ENCODE measurements around the gene ILK.

ILK gene

DNA sequence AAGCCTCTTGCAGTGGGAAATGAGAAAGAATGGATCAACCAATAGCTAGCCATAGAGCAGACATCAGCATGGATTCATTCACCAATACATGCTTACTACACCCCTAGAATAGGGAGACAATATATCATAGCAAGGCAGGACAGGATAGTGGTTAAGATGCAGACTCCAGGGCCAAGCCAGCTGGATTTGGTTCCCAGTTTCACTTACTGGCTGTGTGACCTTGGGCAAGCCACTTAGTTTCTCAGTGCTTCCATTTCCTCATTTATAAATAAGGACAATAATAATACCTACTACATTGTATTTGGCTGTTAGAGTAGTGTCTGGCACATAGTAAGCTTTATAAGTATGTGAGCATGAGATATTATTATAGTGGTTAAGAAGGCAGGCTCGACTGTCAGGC lies 44.9 kb downstream of the ILK start:
- Histone ChIP-seq H3K27me3 (ENCODE audit: insufficient read depth, low read length) (no peaks in the 10 kb centered on the region), H3K9me3 (ENCODE audit: low read length) (no peaks in the 10 kb centered on the region), H2AFZ (ENCODE audit: low read depth, low read length) (no peak overlapping the region), H3K4me1 (ENCODE audit: insufficient read depth, low read length) (peaks cover 6% of the 10 kb centered on the region), H3K36me3 (ENCODE audit: insufficient read depth, low read length) (peaks cover 40% of the 10 kb centered on the region), H3K4me3 (ENCODE audit: low read length) (no peak overlapping the region)

DNA sequence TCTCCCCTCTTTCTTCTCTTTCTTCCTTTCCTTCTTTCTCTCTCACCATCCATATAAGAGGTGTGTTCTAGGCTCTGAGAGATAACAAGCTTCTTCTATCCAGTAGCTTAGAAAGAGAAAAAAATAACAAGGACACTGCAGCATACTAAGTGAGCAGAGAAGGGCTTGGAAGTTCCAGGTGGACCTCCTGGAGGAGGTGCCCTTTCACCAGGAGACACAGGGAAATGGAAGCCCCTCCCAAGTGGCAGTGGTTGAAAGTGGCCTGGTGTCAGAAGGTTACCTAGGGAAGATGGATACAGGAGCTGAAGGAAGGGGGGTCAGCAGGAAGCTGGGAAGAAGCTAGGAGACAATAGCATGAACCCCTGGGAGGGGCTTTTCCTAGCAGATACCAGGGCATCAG lies 46.5 kb downstream of the ILK start:
- Histone ChIP-seq H3K4me3 (ENCODE audit: low read length) (no peak overlapping the region), H3K9me3 (ENCODE audit: low read length) (no peaks in the 10 kb centered on the region), H3K36me3 (ENCODE audit: insufficient read depth, low read length) (peaks cover 37% of the 10 kb centered on the region), H3K27me3 (ENCODE audit: insufficient read depth, low read length) (no peaks in the 10 kb centered on the region), H3K4me1 (ENCODE audit: insufficient read depth, low read length) (peaks cover 20% of the 10 kb centered on the region), H2AFZ (ENCODE audit: low read depth, low read length) (no peak overlapping the region)

DNA sequence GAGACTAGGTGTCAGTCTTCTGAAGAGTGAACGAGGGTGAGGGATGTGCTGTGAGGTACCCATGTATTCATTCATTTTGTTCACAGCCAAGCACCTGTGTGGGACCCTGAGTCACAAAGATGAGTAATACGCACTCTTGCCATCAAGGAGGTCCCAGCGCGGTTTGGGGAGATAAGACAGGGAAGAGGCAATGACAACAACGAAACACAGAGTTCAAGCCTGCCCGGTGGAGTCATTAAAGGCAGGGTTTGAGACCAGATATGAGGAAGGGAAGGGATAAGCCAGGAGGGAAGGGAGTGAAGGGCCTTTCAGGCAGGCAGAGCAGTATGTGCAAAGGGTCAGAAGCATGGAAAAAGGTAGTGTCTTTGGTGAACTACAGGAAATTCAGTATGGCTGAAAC lies 47.4 kb downstream of the ILK start:
- peaks cover 32% of the 10 kb centered on the region for H3K36me3 ChIP-seq (ENCODE audit: insufficient read depth, low read length)
- H3K27me3 ChIP-seq (ENCODE audit: insufficient read depth, low read length), result no peaks in the 10 kb centered on the region
- no peak overlapping the region for H3K4me3 ChIP-seq (ENCODE audit: low read length)
- H2AFZ ChIP-seq (ENCODE audit: low read depth, low read length), result no peak overlapping the region
- H3K9me3 ChIP-seq (ENCODE audit: low read length), result no peaks in the 10 kb centered on the region
- peaks cover 21% of the 10 kb centered on the region for H3K4me1 ChIP-seq (ENCODE audit: insufficient read depth, low read length)

DNA sequence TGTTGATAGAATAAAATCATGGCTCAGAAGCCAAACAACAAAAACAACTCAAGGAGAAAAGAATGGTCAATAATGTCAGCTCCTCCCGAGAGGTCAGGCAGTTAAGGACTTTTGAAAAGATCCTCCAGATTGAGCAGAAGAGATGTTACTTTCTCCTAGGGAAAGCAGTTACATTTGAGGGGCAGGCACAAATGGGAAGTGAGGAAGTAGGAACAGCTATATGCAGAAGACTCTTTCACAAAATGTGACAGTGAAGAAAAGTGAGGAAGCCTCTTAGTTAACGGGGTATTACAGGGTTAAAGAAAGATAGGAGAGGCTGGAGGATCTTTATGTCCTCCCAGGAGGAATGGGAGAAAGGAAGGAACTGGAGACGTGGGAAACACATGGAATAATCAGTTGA lies 48.6 kb downstream of the ILK start:
- H3K36me3 ChIP-seq (ENCODE audit: insufficient read depth, low read length), result peaks cover 32% of the 10 kb centered on the region
- H3K27me3 ChIP-seq (ENCODE audit: insufficient read depth, low read length), result no peaks in the 10 kb centered on the region

DNA sequence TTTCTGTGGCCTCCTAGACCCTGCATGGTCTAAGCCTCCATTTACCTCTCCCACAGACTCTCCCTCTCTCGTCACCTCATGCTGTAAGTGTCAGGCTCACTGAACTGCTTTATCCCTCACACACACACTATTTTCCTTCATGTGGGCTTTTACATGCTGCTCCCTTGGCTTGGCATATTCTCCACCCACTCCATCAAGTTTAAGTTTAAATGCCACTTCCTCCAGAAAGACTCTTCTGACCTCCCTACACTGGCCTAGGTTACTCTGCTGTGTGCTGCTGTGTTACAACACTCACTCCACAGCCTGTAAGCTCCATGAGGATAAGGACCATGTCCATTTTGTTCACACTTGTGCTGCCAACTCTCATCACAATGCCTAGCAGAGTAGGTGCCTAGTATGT lies 49.5 kb downstream of the ILK start:
- no peak overlapping the region for H3K4me3 ChIP-seq (ENCODE audit: low read length)
- no peaks in the 10 kb centered on the region for H3K27me3 ChIP-seq (ENCODE audit: insufficient read depth, low read length)
- H2AFZ ChIP-seq (ENCODE audit: low read depth, low read length), result no peak overlapping the region
- no peaks in the 10 kb centered on the region for H3K9me3 ChIP-seq (ENCODE audit: low read length)
- H3K36me3 ChIP-seq (ENCODE audit: insufficient read depth, low read length), result peaks cover 31% of the 10 kb centered on the region
- peaks cover 27% of the 10 kb centered on the region for H3K4me1 ChIP-seq (ENCODE audit: insufficient read depth, low read length)

More for the DNA sequence above, 48.6 kb downstream of the ILK start:
- Histone ChIP-seq H3K9me3 (ENCODE audit: low read length) (no peaks in the 10 kb centered on the region), H3K4me1 (ENCODE audit: insufficient read depth, low read length) (peaks cover 27% of the 10 kb centered on the region), H3K4me3 (ENCODE audit: low read length) (no peak overlapping the region), H2AFZ (ENCODE audit: low read depth, low read length) (no peak overlapping the region)

DNA sequence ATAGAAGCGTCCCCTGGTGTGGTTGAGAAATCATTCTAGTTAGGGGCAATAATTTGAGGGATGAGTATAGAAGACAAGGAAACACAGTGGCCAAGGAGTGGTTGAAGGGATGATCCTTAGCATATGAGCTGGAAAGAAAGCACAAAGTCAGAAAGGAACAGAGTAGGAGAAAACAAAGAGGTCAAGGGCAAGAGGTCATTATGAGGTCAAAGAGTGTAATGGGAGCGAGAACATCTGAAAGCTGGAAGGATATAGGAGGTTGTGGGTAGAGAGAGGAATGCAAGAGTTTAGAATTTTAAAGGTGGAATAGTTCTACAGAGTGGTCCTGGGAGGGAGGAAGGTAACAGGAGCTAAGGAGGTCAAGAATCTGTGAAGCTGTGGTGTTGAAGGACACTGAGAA lies 50.1 kb downstream of the ILK start:
- H3K27me3 ChIP-seq (ENCODE audit: insufficient read depth, low read length), result no peaks in the 10 kb centered on the region
- H3K4me3 ChIP-seq (ENCODE audit: low read length), result no peak overlapping the region

DNA sequence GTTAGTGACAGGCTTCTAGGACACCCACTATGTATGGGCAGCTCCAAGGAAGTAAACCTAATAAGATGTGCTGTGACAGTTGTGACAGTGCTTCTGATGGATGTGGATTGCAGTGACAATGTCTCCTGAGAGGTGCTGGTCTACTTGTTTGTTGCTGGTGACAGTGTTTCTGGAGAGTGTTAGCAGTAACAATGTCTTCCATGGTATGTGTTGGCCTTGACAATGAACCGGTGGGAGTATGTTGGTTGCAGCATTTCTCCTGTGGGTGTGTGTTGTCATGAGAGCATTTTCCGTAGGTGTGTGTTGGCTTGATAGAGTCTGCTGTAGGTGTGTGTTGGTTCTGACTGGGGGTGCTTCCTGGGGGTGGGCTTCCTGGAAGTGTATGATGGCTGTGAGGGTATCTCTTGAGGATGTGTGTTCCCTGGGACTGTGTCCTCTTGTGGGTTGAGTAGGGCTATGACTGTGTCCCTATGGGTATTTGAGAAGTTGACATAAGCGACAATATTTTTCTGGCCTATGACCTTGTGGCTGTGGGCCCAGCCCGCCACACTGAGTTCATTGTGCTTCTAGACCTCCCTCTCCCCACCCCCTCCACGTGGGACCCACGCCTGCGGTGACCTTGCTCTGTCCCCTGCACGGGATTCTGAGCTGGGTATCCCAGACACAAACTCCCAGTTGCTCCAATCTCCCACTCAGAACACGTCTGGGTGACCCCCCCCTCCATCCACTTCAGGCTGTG lies 50.9 kb downstream of the ILK start:
- H2AFZ ChIP-seq (ENCODE audit: low read depth, low read length), result no peak overlapping the region
- peak overlapping the region; percentile 69 for H3K4me3 ChIP-seq (ENCODE audit: low read length)
- H3K4me1 ChIP-seq (ENCODE audit: insufficient read depth, low read length), result peaks cover 27% of the 10 kb centered on the region
- H3K36me3 ChIP-seq (ENCODE audit: insufficient read depth, low read length), result peaks cover 19% of the 10 kb centered on the region
- no peaks in the 10 kb centered on the region for H3K9me3 ChIP-seq (ENCODE audit: low read length)
- H3K27me3 ChIP-seq (ENCODE audit: insufficient read depth, low read length), result no peaks in the 10 kb centered on the region

More for the DNA sequence above, 50.1 kb downstream of the ILK start:
- H3K4me1 ChIP-seq (ENCODE audit: insufficient read depth, low read length), result peaks cover 27% of the 10 kb centered on the region
- H2AFZ ChIP-seq (ENCODE audit: low read depth, low read length), result no peak overlapping the region
- H3K9me3 ChIP-seq (ENCODE audit: low read length), result no peaks in the 10 kb centered on the region
- H3K36me3 ChIP-seq (ENCODE audit: insufficient read depth, low read length), result peaks cover 26% of the 10 kb centered on the region

DNA sequence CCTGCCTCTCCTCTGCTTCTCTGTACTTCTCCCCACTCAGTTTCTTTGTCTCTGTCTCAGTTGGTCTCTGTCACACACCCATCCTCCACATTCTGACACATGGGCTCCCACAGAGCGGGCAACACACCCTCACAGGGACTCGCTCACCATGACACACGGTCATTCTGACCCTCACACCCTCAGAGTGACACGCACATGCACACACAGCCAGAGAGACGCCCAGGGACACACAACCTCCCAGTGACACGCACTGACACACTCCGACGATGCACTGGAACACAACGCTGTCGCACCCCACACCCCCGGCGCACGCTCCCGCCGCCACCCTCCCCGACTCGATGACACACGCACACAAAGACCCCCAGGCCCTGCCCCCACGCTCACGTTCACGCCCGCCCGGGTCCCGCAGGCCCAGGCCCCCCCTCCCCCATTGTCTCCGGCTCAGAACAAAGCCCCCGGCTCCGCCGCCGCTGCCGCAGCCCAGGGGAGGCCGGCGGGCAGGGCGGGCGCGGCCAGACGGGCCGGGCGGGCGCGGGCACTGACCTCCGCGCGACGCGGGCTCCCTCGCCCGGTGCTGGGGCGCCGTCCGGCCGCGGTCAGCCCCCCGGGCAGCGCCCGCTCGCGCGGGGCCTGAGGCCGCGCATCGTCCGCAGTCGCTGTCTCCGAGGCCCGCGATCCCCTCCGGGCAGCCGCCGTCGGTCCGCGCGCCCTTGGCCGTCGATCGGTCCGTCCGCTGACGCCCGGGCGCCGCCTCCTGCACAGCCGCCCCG lies 51.6 kb downstream of the ILK start:
- Histone ChIP-seq H2AFZ (ENCODE audit: low read depth, low read length) (no peak overlapping the region), H3K4me1 (ENCODE audit: insufficient read depth, low read length) (peaks cover 27% of the 10 kb centered on the region), H3K36me3 (ENCODE audit: insufficient read depth, low read length) (peaks cover 15% of the 10 kb centered on the region), H3K9me3 (ENCODE audit: low read length) (no peaks in the 10 kb centered on the region), H3K27me3 (ENCODE audit: insufficient read depth, low read length) (no peaks in the 10 kb centered on the region), H3K4me3 (ENCODE audit: low read length) (peak overlapping the region; percentile 69)

DNA sequence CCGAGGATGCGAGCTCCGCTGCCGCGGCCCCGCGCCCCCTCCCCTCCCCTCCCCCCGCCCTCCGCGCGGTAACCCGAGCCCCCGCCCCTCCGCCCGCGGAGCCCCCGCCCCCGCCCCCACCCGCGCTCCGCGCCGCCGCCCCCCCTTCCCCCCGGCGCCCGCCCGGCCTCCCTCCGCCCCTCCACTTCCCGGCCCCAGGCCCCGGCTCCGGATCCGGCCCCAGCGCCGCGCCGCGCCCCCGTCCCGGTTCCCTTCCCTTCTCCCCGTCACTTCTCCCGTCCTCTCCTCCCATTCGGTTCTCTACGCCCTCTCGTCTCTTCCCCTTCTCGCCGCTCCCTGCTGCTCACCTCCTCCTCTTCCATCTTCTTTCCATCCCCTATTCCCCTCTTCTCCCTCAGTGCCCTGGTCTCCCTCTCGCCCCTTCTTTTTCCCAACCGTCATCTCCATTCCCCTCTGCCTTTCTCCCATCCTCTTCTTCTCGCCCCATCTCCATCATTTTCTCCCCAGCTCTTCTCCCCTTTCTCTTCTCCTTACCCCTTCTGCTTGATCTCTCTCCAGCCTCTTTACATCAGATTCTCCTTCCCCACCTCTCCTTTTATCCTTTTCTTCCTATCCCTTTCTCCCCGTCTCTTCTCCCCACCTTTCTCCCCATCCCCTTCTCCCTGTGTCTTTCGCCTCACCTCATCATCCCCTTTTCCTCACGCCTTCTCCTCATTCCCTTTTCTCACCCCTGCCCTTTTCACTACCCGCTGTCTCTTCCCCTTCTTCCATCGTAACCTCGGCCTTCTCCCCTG lies 52.4 kb downstream of the ILK start, which contains the start of gene DCHS1:
TSS of gene DCHS1 (minus strand) at position 20 of the 794 bp plus-strand sequence. CDS start 14,196 bp downstream, outside the sequence.
- Histone ChIP-seq H3K9me3 (ENCODE audit: low read length) (no peaks in the 10 kb centered on the region), H3K27me3 (ENCODE audit: insufficient read depth, low read length) (no peaks in the 10 kb centered on the region), H3K36me3 (ENCODE audit: insufficient read depth, low read length) (peaks cover 8% of the 10 kb centered on the region), H3K4me3 (ENCODE audit: low read length) (peak within 1 kb of the TSS; percentile 73), H3K4me1 (ENCODE audit: insufficient read depth, low read length) (peaks cover 27% of the 10 kb centered on the region), H2AFZ (ENCODE audit: low read depth, low read length) (peak within 1 kb of the TSS; percentile 59)

DNA sequence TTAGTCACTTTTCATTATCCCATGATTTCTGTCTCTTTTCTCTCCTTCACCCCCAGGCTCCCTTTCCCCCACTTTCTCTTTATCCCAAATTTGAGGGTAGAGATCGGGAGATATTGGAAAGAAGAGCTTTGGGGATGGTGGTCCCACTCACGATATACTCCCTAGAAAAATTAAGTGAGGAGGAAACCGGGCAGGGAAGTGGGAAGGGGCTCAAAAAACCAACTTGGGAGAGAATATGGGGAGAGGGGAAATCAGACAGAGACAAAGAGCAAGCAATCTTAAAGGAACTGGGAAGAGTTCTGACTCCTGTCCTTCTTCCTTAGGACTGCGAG lies 53.0 kb downstream of the ILK start:
- Histone ChIP-seq H3K4me3 (ENCODE audit: low read length) (peak overlapping the region; percentile 73), H3K36me3 (ENCODE audit: insufficient read depth, low read length) (peaks cover 7% of the 10 kb centered on the region), H3K9me3 (ENCODE audit: low read length) (no peaks in the 10 kb centered on the region), H2AFZ (ENCODE audit: low read depth, low read length) (peak overlapping the region; percentile 59), H3K27me3 (ENCODE audit: insufficient read depth, low read length) (no peaks in the 10 kb centered on the region), H3K4me1 (ENCODE audit: insufficient read depth, low read length) (peaks cover 27% of the 10 kb centered on the region)

DNA sequence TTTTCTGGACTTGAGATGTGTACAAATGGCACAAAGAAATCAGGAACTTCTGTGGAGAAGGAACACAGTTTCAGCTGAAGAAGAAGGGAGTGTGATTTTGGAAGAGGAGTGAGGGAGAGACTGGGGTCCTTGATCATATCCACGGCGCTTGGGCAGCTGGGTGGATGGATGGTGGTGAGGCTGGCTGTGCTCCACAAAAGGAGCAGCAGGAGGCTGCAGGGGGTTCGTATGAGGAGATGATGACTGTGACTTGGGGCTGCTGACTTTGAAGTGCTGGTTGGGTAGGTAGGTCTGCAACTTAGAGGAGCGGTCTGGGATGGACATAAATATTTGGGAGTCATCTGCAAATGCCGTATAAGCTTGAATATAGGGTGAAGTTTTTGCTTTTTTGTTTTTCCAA lies 53.4 kb downstream of the ILK start:
- no peak overlapping the region for H2AFZ ChIP-seq (ENCODE audit: low read depth, low read length)
- H3K4me1 ChIP-seq (ENCODE audit: insufficient read depth, low read length), result peaks cover 27% of the 10 kb centered on the region
- H3K27me3 ChIP-seq (ENCODE audit: insufficient read depth, low read length), result no peaks in the 10 kb centered on the region
- no peaks in the 10 kb centered on the region for H3K9me3 ChIP-seq (ENCODE audit: low read length)
- peaks cover 4% of the 10 kb centered on the region for H3K36me3 ChIP-seq (ENCODE audit: insufficient read depth, low read length)
- peak overlapping the region; percentile 73 for H3K4me3 ChIP-seq (ENCODE audit: low read length)

DNA sequence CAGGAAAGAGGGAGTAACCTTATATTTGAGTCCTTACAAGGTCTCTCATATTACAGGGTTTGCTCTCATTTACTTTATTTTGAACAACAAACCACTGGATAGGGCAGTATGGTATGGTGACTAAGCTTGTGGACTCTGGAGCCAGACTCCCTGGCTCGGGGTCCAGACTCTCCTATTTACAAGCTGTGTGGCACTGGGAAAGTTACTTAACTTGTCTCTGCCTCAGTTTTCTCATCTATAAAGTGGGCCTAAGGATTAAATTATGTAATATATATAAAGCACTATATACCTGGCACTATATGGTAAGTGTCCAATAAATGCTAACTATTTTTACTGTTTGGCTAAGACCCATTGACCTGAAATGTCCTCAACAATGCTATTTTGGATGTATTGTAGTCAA lies 53.8 kb downstream of the ILK start:
- no peaks in the 10 kb centered on the region for H3K27me3 ChIP-seq (ENCODE audit: insufficient read depth, low read length)

DNA sequence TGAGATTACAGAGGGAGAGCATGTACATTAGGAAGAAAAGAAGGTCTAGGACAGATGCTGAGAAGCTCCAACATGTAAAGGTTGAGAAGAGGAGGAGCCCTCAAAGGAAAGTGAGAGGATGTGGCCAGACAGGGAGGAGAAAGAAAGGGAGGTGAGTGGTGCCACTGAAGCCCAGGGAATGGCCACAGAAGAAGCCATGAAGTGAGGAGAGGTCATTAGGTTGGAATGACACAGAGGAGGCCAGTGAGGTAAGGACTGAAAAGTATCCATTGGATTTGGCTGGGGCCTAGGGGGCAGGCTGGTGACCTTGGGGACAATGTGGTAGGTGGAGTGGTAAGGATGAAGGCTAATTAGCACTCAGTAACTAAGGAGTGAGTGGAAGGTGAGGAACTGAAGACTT lies 55.1 kb downstream of the ILK start:
- Histone ChIP-seq H3K4me1 (ENCODE audit: insufficient read depth, low read length) (peaks cover 23% of the 10 kb centered on the region), H3K36me3 (ENCODE audit: insufficient read depth, low read length) (no peaks in the 10 kb centered on the region), H3K9me3 (ENCODE audit: low read length) (no peaks in the 10 kb centered on the region), H3K27me3 (ENCODE audit: insufficient read depth, low read length) (no peaks in the 10 kb centered on the region), H2AFZ (ENCODE audit: low read depth, low read length) (no peak overlapping the region), H3K4me3 (ENCODE audit: low read length) (no peak overlapping the region)

More for the DNA sequence above, 53.8 kb downstream of the ILK start:
- H3K4me1 ChIP-seq (ENCODE audit: insufficient read depth, low read length), result peaks cover 27% of the 10 kb centered on the region
- no peak overlapping the region for H2AFZ ChIP-seq (ENCODE audit: low read depth, low read length)
- peaks cover 3% of the 10 kb centered on the region for H3K36me3 ChIP-seq (ENCODE audit: insufficient read depth, low read length)
- H3K4me3 ChIP-seq (ENCODE audit: low read length), result no peak overlapping the region
- H3K9me3 ChIP-seq (ENCODE audit: low read length), result no peaks in the 10 kb centered on the region
